SK-N-SH (cell line): ENCODE results near the gene ATP11C. TPM values are rescaled to one million over a fixed set of nuclear protein-coding genes. Genes with fewer than 3 reads are reported as not detected.

Source experiments
- CTCF ChIA-PET: fragments of 300-600, 350-600 bp; formaldehyde crosslinking; extraction: SDS; loops from one replicate; lab custom pipeline; 2021; lab: Yijun Ruan, JAX
- POLR2A ChIA-PET: fragments of 350-600 bp; sonication (Branson Sonifier 250); formaldehyde crosslinking; extraction: SDS; loops from one replicate; lab custom pipeline; 2020; ENCODE audit warnings: antibody characterized with exemption, inconsistent platforms; lab: Yijun Ruan, JAX
- DNase-seq: peaks from one replicate; pipeline ENCODE4 v3.0.0; 2012
- H2AFZ ChIP-seq: fragments of 200-600 bp; sonication (generic); 2 replicates; pipeline ENCODE4 v1.8.1; 2016; ENCODE audit warnings: antibody characterized with exemption, mild to moderate bottlenecking, low read depth
- H3F3A ChIP-seq: fragments of 200-600 bp; sonication (generic); replicated peaks from 2 replicates; pipeline ENCODE3; 2016; ENCODE audit warnings: antibody characterized with exemption, mild to moderate bottlenecking; ENCODE audit not compliant: insufficient read depth
- H3K27ac ChIP-seq, 2 experiments: fragments of 200-500 bp in 1 of 2; fragments of 200-600 bp in 1 of 2; sonication (Bioruptor generic) in 1 of 2; sonication (generic), shearing (Covaris generic) in 1 of 2; 2 replicates each; pipeline versions ENCODE4 v1.5.1 to v1.6.1; 2014 to 2016; ENCODE audit warnings: low read depth in 2 of 2, inconsistent platforms in 1 of 2, low read length in 1 of 2, mild to moderate bottlenecking in 1 of 2, mixed read lengths in 1 of 2
- H3K27me3 ChIP-seq: fragments of 200-600 bp; sonication (generic), shearing (Covaris generic); 2 replicates; pipeline ENCODE4 v1.6.1; 2016; ENCODE audit warnings: mixed run types; ENCODE audit not compliant: insufficient read depth
- H3K36me3 ChIP-seq, 2 experiments: fragments of 200-500 bp in 1 of 2; fragments of 200-600 bp in 1 of 2; sonication (Bioruptor generic) in 1 of 2; sonication (generic) in 1 of 2; replicated peaks in 1 of 2; 2 replicates each; pipeline versions ENCODE3 to v1.5.1; 2014 to 2016; ENCODE audit warnings: low read length in 1 of 2, mild to moderate bottlenecking in 1 of 2; ENCODE audit not compliant: insufficient read depth in 2 of 2, control insufficient read depth in 1 of 2
- H3K4me1 ChIP-seq, 2 experiments: fragments of 200-500 bp in 1 of 2; fragments of 200-600 bp in 1 of 2; sonication (Bioruptor generic) in 1 of 2; sonication (generic), shearing (Covaris generic) in 1 of 2; 2 replicates each; pipeline versions ENCODE4 v1.5.1 to v1.6.1; 2014 to 2016; ENCODE audit warnings: low read depth in 1 of 2, low read length in 1 of 2, mixed run types in 1 of 2; ENCODE audit not compliant: insufficient read depth in 2 of 2, control insufficient read depth in 1 of 2
- H3K4me2 ChIP-seq: fragments of 200-600 bp; sonication (generic), shearing (Covaris generic); 2 replicates; pipeline ENCODE4 v1.6.1; 2017; ENCODE audit warnings: mixed run types
- H3K4me3 ChIP-seq, 2 experiments: fragments of 200-500 bp in 1 of 2; fragments of 200-600 bp in 1 of 2; sonication (Bioruptor generic) in 1 of 2; sonication (generic), shearing (Covaris generic) in 1 of 2; 2 replicates each; pipeline versions ENCODE4 v1.5.1 to v1.8.1; 2014 to 2016; ENCODE audit warnings: low read depth in 2 of 2, inconsistent platforms in 1 of 2, low read length in 1 of 2, mild to moderate bottlenecking in 1 of 2, mixed read lengths in 1 of 2, moderate library complexity in 1 of 2
- H3K79me2 ChIP-seq: fragments of 200-600 bp; sonication (generic); 2 replicates; pipeline ENCODE4 v1.8.1; 2017; ENCODE audit warnings: mild to moderate bottlenecking; ENCODE audit not compliant: insufficient read depth
- H3K9ac ChIP-seq: fragments of 200-600 bp; sonication (generic); 2 replicates; pipeline ENCODE4 v1.6.1; 2017; ENCODE audit warnings: mixed run types
- H3K9me2 ChIP-seq: fragments of 200-600 bp; sonication (generic); 2 replicates; pipeline ENCODE4 v1.6.1; 2017; ENCODE audit warnings: mixed run types
- H3K9me3 ChIP-seq: fragments of 200-600 bp; sonication (generic); 2 replicates; pipeline ENCODE4 v1.6.1; 2017; ENCODE audit warnings: mixed run types, mild to moderate bottlenecking, moderate library complexity
- H4K20me1 ChIP-seq: fragments of 200-600 bp; sonication (generic); 2 replicates; pipeline ENCODE4 v1.6.1; 2017; ENCODE audit warnings: mild to moderate bottlenecking, mixed run types; ENCODE audit not compliant: insufficient read depth
- CHD2 ChIP-seq: fragments of 150-350 bp; IDR thresholded peaks from 2 replicates; pipeline ENCODE4 v1.6.1; 2018; ENCODE audit warnings: low read length; ENCODE audit not compliant: partially characterized antibody
- ELF1 ChIP-seq: IDR thresholded peaks from 2 replicates; pipeline ENCODE4 v1.4.0; 2012
- EZH2phosphoT487 ChIP-seq: fragments of 200-600 bp; sonication (generic); IDR thresholded peaks from 2 replicates; pipeline ENCODE4 v1.6.1; 2017; ENCODE audit warnings: low read depth, mixed run types, mild to moderate bottlenecking, antibody characterized with exemption, moderate library complexity, borderline replicate concordance
- FOSL2 ChIP-seq: IDR thresholded peaks from 2 replicates; pipeline ENCODE4 v1.4.0; 2012; ENCODE audit warnings: low read depth, mild to moderate bottlenecking, moderate library complexity, borderline replicate concordance
- FOXM1 ChIP-seq: IDR thresholded peaks from 2 replicates; pipeline ENCODE4 v1.4.0; 2012; ENCODE audit warnings: low read depth, mild to moderate bottlenecking
- GATA2 ChIP-seq: sonication (generic); formaldehyde crosslinking; IDR thresholded peaks from 2 replicates; pipeline ENCODE4 v1.5.0; 2020; ENCODE audit warnings: mild to moderate bottlenecking, missing genetic modification reagents
- JUND ChIP-seq: IDR thresholded peaks from 2 replicates; pipeline ENCODE4 v1.4.0; 2012
- MEF2A ChIP-seq: IDR thresholded peaks from 2 replicates; pipeline ENCODE4 v1.4.0; 2012; ENCODE audit warnings: low read depth, borderline replicate concordance
- MXI1 ChIP-seq: IDR thresholded peaks from 2 replicates; pipeline ENCODE4 v1.6.1; 2012; ENCODE audit warnings: mild to moderate bottlenecking, low read depth, low read length, improper control_type of control experiment
- RAD21 ChIP-seq: IDR thresholded peaks from 2 replicates; pipeline ENCODE4 v1.6.1; 2012; ENCODE audit warnings: mild to moderate bottlenecking, low read length
- RCOR1 ChIP-seq: fragments of 150-350 bp; IDR thresholded peaks from 2 replicates; pipeline ENCODE4 v1.6.1; 2017; ENCODE audit warnings: antibody characterized with exemption, low read length
- RFX5 ChIP-seq: IDR thresholded peaks from 2 replicates; pipeline ENCODE4 v1.6.1; 2012; ENCODE audit warnings: mild to moderate bottlenecking, improper control_type of control experiment, low read length
- SMC3 ChIP-seq: IDR thresholded peaks from 2 replicates; pipeline ENCODE4 v1.6.1; 2012; ENCODE audit warnings: low read depth, low read length, improper control_type of control experiment
- TEAD4 ChIP-seq: IDR thresholded peaks from 2 replicates; pipeline ENCODE4 v1.4.0; 2012; ENCODE audit warnings: mild to moderate bottlenecking, borderline replicate concordance; ENCODE audit not compliant: insufficient read depth
- WGBS: methylation state at CpG from one replicate; pipeline ENCODE4 v1.1.6; 2017; ENCODE audit warnings: low lambda C conversion rate; 5-methylcytosine and 5-hydroxymethylcytosine counted together
- polyA plus RNA-seq, 3 experiments: library from polyadenylated mRNA; depleted of rRNA; stranded (reverse); fragments of >200 nt; gene quantifications; 2 replicates each; pipeline ENCODE4 v1.2.3, GENCODE V29; 2012
- TF ChIP-seq, protein P1 (sequence below): fragments of 150-350 bp; IDR thresholded peaks from 2 replicates; pipeline ENCODE4 v1.6.1; 2017; ENCODE audit warnings: antibody characterized with exemption, low read length, low read depth, borderline replicate concordance
- TF ChIP-seq, protein P2 (sequence below): IDR thresholded peaks from 2 replicates; pipeline ENCODE4 v1.4.0; 2012; ENCODE audit warnings: low read depth, borderline replicate concordance
- TF ChIP-seq, protein P3 (sequence below): IDR thresholded peaks from 2 replicates; pipeline ENCODE4 v1.4.0; 2012; ENCODE audit warnings: low read depth
- TF ChIP-seq, protein P4 (sequence below): IDR thresholded peaks from 2 replicates; pipeline ENCODE4 v1.6.1; 2012; ENCODE audit warnings: mild to moderate bottlenecking, low read depth, low read length, moderate library complexity
- TF ChIP-seq, protein P5 (sequence below): IDR thresholded peaks from 2 replicates; pipeline ENCODE4; 2012

Gene ATP11C
- polyA plus RNA-seq, 1 of the 3 experiments (the other 2 are of a cell fraction) = 18.5 TPM

DNA sequence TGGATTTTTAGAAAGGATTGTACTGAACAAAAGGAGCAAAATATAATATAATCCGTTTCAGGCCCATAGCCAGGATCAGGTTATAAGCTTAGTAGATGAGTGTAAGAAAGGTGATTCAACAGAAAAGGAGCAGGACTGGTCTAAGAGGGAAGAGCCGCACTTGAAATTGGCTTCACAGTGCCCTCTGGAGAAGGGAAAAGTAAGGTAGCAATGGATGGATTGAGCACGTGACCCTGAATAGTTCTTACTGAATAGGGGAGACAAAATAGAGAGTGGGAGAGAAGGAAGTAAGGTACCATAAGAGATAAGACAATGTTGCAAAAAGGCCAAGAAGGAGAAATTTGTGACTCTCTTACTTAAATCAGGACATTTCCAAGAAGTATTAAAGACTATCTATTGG, 16.9 kb upstream of the ATP11C start:
- no peak overlapping the region for H2AFZ ChIP-seq
- no peak overlapping the region for H3K27ac ChIP-seq
- H4K20me1 ChIP-seq = no peaks in the 10 kb centered on the region
- 22% methylated on average over 3 of the region's 3 CpGs for WGBS
- peaks cover 9% of the 10 kb centered on the region; the same call in 1 of the 2 replicates for H3K27me3 ChIP-seq
- ChIA-PET CTCF (no interaction called here), POLR2A (no interaction called here)
- TF ChIP-seq RFX5 = no peak
- TF ChIP-seq GATA2 = no peak
- TF ChIP-seq, protein P1, sequence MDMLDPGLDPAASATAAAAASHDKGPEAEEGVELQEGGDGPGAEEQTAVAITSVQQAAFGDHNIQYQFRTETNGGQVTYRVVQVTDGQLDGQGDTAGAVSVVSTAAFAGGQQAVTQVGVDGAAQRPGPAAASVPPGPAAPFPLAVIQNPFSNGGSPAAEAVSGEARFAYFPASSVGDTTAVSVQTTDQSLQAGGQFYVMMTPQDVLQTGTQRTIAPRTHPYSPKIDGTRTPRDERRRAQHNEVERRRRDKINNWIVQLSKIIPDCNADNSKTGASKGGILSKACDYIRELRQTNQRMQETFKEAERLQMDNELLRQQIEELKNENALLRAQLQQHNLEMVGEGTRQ = no peak
- 0 out of 2 replicates have a peak, but pooled peaks have one; percentile 23 for TF ChIP-seq RAD21
- TF ChIP-seq, protein P2, sequence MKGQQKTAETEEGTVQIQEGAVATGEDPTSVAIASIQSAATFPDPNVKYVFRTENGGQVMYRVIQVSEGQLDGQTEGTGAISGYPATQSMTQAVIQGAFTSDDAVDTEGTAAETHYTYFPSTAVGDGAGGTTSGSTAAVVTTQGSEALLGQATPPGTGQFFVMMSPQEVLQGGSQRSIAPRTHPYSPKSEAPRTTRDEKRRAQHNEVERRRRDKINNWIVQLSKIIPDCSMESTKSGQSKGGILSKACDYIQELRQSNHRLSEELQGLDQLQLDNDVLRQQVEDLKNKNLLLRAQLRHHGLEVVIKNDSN = peak; percentile 69
- TF ChIP-seq, protein P3, sequence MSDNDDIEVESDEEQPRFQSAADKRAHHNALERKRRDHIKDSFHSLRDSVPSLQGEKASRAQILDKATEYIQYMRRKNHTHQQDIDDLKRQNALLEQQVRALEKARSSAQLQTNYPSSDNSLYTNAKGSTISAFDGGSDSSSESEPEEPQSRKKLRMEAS = no peak
- DNase-seq = no peak
- no peak overlapping the region for H3K4me3 ChIP-seq
- no peaks in the 10 kb centered on the region for H3K36me3 ChIP-seq
- no peaks in the 10 kb centered on the region for H3F3A ChIP-seq
- no peak overlapping the region for H3K4me2 ChIP-seq
- no peaks in the 10 kb centered on the region for H3K79me2 ChIP-seq
- no peaks in the 10 kb centered on the region for H3K4me1 ChIP-seq
- no peaks in the 10 kb centered on the region for H3K9me3 ChIP-seq
- no peaks in the 10 kb centered on the region for H3K9me2 ChIP-seq
- no peak overlapping the region for H3K9ac ChIP-seq

DNA sequence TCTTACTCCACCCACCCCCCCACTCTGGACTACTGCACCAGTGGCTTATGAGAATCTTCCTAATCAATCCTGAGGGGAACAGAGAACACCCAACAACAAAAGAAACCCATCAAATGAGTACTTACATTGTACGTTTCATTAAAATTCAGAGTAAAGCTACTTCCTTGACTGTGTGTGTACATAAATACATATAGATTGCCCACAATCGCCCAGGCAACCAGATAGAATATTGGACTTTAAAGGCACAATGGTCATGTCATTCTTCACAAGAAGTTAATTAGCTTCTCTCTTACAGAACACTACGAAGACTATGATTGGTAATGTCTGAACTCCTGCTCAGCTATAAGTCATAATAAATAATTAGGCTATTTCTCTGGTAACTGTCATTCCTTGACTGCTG, 12.2 kb upstream of the ATP11C start:
- Histone ChIP-seq H3K27me3 (peaks cover 9% of the 10 kb centered on the region; the same call in 1 of the 2 replicates), H2AFZ (no peak overlapping the region), H3K9me2 (no peaks in the 10 kb centered on the region), H3K4me3 (no peak overlapping the region), H3K9ac (no peak overlapping the region), H4K20me1 (no peaks in the 10 kb centered on the region), H3F3A (no peaks in the 10 kb centered on the region), H3K4me2 (no peak overlapping the region), H3K27ac (no peak overlapping the region), H3K9me3 (no peaks in the 10 kb centered on the region), H3K4me1 (no peaks in the 10 kb centered on the region), H3K36me3 (no peaks in the 10 kb centered on the region), H3K79me2 (no peaks in the 10 kb centered on the region)
- 4% methylated on average over 3 of the region's 3 CpGs for WGBS
- POLR2A ChIA-PET = no interaction called here
- CTCF ChIA-PET = no interaction called here
- DNase-seq = no peak
- TF ChIP-seq FOSL2 = no peak
- TF ChIP-seq MEF2A = no peak
- TF ChIP-seq, protein P3 = no peak
- TF ChIP-seq TEAD4 = no peak
- TF ChIP-seq, protein P4, sequence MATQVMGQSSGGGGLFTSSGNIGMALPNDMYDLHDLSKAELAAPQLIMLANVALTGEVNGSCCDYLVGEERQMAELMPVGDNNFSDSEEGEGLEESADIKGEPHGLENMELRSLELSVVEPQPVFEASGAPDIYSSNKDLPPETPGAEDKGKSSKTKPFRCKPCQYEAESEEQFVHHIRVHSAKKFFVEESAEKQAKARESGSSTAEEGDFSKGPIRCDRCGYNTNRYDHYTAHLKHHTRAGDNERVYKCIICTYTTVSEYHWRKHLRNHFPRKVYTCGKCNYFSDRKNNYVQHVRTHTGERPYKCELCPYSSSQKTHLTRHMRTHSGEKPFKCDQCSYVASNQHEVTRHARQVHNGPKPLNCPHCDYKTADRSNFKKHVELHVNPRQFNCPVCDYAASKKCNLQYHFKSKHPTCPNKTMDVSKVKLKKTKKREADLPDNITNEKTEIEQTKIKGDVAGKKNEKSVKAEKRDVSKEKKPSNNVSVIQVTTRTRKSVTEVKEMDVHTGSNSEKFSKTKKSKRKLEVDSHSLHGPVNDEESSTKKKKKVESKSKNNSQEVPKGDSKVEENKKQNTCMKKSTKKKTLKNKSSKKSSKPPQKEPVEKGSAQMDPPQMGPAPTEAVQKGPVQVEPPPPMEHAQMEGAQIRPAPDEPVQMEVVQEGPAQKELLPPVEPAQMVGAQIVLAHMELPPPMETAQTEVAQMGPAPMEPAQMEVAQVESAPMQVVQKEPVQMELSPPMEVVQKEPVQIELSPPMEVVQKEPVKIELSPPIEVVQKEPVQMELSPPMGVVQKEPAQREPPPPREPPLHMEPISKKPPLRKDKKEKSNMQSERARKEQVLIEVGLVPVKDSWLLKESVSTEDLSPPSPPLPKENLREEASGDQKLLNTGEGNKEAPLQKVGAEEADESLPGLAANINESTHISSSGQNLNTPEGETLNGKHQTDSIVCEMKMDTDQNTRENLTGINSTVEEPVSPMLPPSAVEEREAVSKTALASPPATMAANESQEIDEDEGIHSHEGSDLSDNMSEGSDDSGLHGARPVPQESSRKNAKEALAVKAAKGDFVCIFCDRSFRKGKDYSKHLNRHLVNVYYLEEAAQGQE = no peak
- no peak for TF ChIP-seq ELF1
- TF ChIP-seq CHD2 = no peak
- TF ChIP-seq RAD21 = no peak
- TF ChIP-seq FOXM1 = no peak
- no peak for TF ChIP-seq RCOR1
- TF ChIP-seq, protein P2 = no peak
- no peak for TF ChIP-seq JUND
- TF ChIP-seq MXI1 = no peak
- no peak for TF ChIP-seq SMC3
- TF ChIP-seq, protein P5, sequence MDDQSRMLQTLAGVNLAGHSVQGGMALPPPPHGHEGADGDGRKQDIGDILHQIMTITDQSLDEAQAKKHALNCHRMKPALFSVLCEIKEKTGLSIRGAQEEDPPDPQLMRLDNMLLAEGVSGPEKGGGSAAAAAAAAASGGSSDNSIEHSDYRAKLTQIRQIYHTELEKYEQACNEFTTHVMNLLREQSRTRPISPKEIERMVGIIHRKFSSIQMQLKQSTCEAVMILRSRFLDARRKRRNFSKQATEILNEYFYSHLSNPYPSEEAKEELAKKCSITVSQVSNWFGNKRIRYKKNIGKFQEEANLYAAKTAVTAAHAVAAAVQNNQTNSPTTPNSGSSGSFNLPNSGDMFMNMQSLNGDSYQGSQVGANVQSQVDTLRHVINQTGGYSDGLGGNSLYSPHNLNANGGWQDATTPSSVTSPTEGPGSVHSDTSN = no peak
- no peak for TF ChIP-seq EZH2phosphoT487
